NK-92 treated with Interleukin-12 subunit alpha and Interleukin-12 subunit beta, amount 100 ng/mL, for 24 hours (cell line): ENCODE data around the gene PTPRN2.
"Not testable (repeated sequence)": the region's sequence is repeated elsewhere in the genome, so short reads cannot be mapped to it uniquely, and the experiment has no call there.

ENCODE experiments used
- DNase-seq: peaks from one replicate; lab custom pipeline; 2025; lab: John Stamatoyannopoulos, UW

Gene PTPRN2

GRCh38 chr7:158532093-158532627 is 55.5 kb downstream of the PTPRN2 start:
- no peak for DNase-seq

- DNase-seq: no peak
These were observed 56.0 kb downstream of the PTPRN2 start for GRCh38 chr7:158531661-158532060.

- no peak for DNase-seq
These were observed 56.6 kb downstream of the PTPRN2 start for GRCh38 chr7:158530800-158531609.

- DNase-seq: no peak
These were observed 58.2 kb downstream of the PTPRN2 start for GRCh38 chr7:158529181-158530096.

- no peak for DNase-seq
These were observed 59.6 kb downstream of the PTPRN2 start for GRCh38 chr7:158527915-158528502.

- DNase-seq: no peak
These were observed 60.1 kb downstream of the PTPRN2 start for GRCh38 chr7:158527495-158527894.

- DNase-seq: no peak
These were observed 60.6 kb downstream of the PTPRN2 start for GRCh38 chr7:158527038-158527437.

GRCh38 chr7:158526531-158526930 is 61.1 kb downstream of the PTPRN2 start:
- no peak for DNase-seq

- DNase-seq: no peak
These were observed 61.8 kb downstream of the PTPRN2 start for GRCh38 chr7:158525648-158526484.

GRCh38 chr7:158524749-158525635 is 62.6 kb downstream of the PTPRN2 start:
- no peak for DNase-seq

GRCh38 chr7:158524286-158524685 is 63.3 kb downstream of the PTPRN2 start:
- not testable (repeated sequence) for DNase-seq

GRCh38 chr7:158523877-158524276 is 63.7 kb downstream of the PTPRN2 start:
- DNase-seq: not testable (repeated sequence)

- not testable (repeated sequence) for DNase-seq
These were observed 64.3 kb downstream of the PTPRN2 start for GRCh38 chr7:158523165-158523856.

- not testable (repeated sequence) for DNase-seq
These were observed 65.8 kb downstream of the PTPRN2 start for GRCh38 chr7:158521795-158522194.

GRCh38 chr7:158520825-158521224 is 66.8 kb downstream of the PTPRN2 start:
- no peak for DNase-seq

- DNase-seq: no peak
These were observed 67.9 kb downstream of the PTPRN2 start for GRCh38 chr7:158519633-158520174.

- no peak for DNase-seq
These were observed 68.5 kb downstream of the PTPRN2 start for GRCh38 chr7:158518980-158519632.

GRCh38 chr7:158517571-158517970 is 70.1 kb downstream of the PTPRN2 start:
- no peak for DNase-seq

GRCh38 chr7:158517072-158517471 is 70.6 kb downstream of the PTPRN2 start:
- DNase-seq: no peak
